HG03045 (cell line): Measurements from ENCODE around the gene IFNGR2.
"Not testable (repeated sequence)": the region's sequence is repeated elsewhere in the genome, so short reads cannot be mapped to it uniquely, and the experiment has no call there.

Source experiments
- ATAC-seq: cut with Tn5 transposase; IDR thresholded peaks from one replicate; pipeline ENCODE4 v1.9.1; 2021; ENCODE audit warnings: mild to moderate bottlenecking, moderate library complexity; ENCODE audit not compliant: unreplicated experiment

The IFNGR2 gene

GRCh38 chr21:33401630-33401992 lies 1.6 kb upstream of the IFNGR2 start:
- no peak for ATAC-seq

DNA sequence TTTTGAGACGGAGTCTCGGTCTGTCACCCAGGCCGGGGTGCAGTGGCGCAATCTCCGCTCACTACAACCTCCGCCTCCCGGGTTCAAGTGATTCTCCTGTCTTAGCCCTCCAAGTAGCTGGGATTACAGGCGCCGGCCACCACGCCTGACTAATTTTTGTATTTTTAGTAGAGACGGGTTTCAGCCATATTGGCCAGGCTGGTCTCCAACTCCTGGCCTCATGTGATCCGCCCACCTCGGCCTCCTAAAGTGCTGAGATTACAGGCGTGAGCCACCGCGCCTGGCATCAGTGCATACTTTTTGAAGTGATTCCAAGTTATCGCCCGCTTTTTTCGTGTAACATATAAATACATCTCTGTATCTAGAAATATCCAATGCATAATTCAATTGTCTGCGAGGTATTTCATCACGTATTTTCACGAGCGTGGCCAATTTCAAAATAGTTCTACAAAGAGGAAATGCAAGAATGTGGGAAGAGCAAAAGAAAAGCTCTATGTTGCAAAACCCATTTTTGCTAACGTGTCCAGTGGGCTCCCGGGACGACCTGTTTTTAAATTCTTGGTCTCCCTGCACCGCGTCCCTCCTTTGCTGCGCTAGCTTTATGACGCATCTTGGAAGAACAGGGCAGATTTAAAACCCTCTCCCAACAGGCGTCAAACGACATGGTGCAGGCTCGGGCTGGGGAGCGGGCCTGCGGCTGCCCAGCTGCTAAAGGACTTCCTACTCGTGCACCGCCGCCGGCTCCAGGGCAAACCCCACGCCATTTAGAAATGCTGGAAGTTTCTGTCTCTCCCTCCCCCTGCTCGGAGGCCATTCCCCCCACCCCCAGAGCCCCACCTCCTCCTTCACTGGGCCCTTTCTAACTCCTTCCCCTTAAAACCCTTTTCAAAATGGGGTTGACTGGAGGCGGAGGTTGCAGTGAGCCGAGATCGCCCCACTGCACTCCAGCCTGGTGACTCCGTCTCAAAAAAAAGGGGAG lies 923 bp upstream of the IFNGR2 start:
- no peak for ATAC-seq

DNA sequence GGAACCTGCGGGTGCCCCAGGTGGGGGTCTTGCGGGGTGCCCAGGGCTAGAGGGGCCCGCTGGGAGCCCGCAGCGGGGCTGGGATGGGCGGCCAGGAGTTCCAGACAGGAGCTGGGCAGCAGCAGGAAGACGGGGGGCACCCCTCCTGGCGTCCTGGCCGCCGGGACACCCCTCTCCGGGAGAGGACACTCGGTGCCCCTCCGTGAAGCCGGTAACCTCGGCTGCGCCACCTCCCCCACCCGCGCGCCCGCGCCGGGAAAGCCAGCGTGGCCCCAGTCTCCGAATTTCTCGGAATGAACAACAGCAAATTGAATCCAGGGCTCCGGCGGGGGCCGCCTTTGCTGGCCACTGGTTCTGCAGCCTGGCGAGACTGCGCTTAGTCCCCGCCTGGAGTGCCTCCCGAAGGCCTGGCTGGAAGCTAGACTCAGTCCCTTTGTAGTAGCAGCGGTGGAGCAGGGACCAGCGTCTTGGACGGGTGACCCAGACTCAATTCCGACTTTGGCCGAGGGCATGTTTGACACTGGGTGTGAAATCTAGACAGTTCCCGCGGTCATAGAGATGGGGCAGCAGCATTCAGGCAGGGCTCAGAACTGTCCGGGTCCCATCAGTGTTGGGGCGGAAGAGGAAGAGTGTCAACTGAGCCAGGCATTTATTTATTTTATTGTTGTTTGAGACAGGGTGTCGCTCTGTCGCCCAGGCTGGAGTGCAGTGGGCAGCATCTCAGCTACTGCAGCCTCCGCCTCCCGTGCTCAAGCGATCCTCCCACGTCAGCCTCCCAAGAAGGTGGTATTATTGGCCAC lies 773 bp downstream of the IFNGR2 start:
- ATAC-seq: peak; percentile 28

DNA sequence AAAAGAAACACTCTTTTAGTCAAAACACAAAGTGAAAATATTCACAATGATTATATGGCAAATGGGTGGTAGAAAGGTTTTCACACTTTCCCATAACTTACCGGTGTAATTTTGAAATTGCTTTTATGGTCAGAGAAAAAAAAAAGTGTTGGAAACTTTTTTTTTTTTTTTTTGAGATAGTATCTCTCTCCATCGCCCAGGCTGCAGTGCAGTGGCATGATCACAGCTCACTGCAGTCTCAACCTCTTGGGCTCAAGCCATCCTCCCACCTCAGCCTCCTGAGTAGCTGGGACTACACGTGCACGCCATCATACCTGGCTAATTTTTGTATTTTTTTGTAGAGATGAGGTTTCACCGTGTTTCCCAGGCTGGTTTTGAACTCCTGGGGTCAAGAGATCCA lies 3.3 kb downstream of the IFNGR2 start:
- ATAC-seq: no peak

DNA sequence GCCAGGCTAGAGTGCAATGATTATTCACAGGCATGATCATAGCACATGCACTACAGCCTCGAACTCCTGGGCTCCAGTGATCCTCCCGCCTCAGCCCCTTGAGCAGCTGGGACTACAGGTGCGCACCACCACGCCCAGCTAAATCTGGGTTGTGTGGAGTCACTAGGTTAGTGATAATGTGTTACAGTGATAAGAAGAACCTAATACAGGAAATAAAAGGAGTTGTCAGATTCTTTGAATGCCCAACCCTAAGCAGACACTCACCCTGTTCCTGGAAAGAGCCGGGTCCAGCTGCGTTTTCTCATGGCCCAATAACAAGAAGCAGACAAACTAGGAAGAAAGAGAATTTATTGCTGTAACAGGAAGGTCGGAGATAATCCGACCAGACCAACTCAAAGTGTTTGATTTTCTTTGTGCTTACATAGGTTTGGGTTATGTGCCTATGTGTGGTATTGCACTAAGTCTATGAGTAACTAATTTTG lies 8.8 kb downstream of the IFNGR2 start:
- ATAC-seq: no peak

DNA sequence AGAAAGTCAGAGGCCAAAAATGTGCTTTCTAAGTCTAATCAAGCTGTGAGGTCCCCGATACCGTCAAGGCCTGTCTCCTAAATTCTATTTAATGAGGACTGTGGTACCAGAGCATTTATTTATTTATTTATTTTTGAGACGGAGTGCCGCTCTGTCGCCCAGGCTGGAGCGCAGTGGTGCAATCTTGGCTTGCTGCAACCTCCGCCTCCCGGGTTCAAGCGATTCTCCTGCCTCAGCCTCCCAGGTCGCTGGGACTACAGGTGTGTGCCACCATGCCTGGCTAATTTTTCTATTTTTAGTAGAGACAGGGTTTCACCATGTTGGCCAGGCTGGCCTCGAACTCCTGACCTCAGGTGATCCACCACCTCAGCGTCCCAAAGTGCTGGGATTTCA lies 9.2 kb downstream of the IFNGR2 start:
- ATAC-seq: not testable (repeated sequence)

DNA sequence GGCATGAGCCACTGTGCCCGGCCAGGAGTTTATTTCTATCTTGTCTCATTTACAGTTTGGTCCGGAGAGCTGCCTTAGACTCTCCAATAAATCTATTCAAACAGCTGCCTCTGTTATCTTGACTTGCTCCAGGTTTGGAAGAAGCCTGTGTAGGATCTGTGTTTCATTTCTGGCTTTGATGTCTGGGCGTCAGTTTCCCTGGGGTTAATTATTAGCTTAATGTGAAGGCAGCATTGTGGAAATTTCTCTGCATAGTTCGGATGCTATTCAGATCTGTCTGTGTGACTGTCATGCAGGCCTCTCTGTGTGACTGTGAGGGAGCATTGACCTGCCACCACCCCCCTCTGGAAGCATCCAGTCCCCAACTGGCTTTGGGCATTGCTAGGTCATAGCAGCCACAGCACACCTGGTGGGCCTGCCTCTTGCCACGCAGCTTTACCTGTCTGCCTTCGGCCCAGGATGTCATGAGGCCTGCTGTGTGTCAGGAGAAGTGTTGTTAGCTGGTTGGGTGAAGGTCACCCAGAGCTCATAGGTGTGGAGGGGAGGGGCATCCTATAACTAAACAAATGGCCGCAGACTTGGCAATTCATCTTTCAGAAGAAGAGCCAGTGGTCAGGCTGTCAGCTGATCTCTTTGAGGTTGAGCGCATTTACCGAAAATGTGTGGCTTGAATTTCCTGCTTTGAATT lies 9.8 kb downstream of the IFNGR2 start:
- ATAC-seq: peak; percentile 48

DNA sequence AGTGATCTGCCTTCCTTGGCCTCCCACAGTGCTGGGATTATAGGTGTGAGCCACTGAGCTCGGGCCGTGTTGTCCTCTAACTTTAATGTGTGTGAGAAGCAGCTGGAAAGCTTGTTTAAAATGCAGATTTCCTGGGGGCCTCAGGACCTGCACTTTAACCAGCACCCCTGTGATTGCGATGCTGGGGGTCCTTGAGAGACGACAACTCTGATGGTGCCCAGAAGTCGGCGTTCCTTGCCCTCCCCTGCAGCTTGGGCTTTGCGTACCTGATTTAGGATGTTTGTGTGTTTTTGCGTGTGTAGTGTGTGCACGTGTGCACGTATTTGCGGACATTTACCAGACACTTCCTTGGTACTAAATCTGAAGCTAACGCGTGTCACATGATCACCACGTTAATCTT lies 10.9 kb downstream of the IFNGR2 start:
- no peak for ATAC-seq

DNA sequence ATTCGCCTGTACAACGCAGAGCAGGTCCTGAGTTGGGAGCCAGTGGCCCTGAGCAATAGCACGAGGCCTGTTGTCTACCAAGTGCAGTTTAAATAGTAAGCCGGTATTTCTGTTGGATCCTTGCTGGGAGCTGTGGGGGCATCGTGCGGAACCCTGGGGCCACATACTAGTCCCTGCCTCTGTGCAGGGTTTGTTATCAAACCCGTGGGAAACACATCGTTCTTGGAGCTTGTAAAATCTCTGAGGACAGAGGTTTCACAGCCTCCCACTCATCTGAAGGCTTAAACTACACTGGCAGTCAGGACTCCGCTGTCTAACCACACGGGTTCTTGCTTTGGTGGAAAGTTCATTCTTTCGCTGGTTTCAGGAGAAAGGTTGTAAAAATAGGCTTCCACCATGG lies 11.7 kb downstream of the IFNGR2 start:
- ATAC-seq: no peak

GRCh38 chr21:33418691-33419090 lies 15.5 kb downstream of the IFNGR2 start:
- ATAC-seq: no peak

- ATAC-seq: no peak
Observed at GRCh38 chr21:33419538-33420123, 16.4 kb downstream of the IFNGR2 start.

DNA sequence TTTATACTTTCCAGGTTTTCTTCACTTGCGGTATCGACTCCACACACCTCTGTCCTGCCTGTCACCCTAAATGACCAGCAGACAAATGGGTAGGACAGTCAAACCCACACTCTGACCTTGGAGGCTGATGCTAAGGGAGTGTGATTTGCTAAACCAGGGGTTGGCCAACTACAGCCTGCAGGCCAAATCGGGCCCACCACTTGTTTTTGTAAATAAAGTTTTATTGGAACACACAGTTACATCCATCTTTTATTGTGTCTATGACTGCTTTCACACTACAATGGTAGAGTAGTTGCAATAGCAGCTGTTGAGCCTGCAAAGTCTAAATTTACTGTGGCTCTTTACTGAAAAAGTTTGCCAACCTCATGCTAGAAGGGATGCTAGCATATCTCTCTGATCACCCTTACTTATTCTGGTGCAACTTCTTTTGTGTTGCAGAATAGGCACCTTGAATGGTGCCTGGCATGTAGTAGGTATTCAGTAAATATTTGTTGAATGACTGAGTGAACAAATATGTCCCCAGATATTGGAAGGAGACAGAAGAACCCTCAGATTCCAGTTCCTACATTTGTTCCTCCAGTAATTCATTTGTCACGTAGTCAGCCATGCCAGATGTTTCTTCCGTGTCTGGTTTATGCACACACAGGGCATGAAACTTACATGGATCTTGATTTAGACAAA lies 18.6 kb downstream of the IFNGR2 start:
- ATAC-seq: no peak

GRCh38 chr21:33424214-33424613 lies 21.0 kb downstream of the IFNGR2 start:
- ATAC-seq: no peak

GRCh38 chr21:33425825-33426224 lies 22.6 kb downstream of the IFNGR2 start:
- ATAC-seq: no peak

DNA sequence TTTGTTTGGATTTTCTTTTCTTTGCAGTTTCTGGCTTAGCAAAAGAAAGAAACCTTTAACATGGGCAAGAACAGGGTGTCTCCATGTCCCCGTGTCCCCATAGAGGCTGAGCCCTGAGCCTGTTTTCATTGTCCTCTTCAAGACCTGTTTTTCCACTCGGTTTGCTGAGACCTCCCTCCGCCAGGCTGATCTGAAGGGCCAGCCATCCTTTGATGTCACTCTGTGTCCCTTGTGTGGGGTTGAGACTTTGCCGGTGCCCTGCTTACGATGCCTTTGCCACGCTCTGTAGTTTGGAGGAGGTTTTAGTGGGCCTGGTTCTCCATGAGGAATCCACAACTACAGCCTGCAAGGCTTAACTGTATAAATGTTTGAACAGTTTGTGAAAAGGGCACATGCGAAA lies 23.8 kb downstream of the IFNGR2 start:
- no peak for ATAC-seq

DNA sequence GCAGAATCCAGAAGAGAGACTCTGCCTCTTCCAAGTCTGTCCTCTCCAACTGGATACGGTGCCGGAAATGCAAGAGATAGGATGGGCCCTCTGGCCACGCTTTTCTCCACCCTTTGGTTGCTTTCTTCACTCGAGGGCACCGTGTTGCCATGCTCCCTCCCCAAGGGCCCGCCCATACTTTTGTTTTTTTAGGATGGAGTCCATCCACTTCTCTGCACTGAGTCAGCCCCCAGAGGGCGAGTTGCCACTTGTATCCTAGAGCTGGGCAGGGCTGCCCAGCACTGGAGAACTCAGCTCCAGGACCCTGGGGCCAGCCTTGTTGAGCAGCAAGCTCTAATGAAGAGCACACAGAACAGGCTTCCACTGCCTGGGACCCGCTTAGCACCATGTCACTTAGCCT lies 25.5 kb downstream of the IFNGR2 start:
- ATAC-seq: no peak

DNA sequence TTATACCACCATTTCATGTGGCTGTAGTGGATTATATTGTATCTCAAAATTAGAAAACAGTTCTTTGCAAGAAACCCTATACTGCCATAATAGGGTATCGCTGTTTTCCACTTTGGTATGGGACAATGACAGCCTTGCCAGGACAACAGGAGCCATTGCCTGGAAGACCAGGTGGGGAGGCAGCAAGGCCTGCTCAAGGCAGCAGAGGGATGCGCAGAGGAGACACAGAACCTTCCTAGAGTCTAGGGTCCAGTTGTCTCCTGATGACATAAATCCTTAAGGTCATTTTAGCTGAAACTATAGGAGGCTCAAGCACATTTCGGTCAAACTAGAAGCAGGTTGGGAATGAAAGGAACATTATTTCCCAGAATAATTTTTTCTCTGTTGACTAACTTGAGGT lies 27.6 kb downstream of the IFNGR2 start:
- ATAC-seq: no peak

GRCh38 chr21:33432496-33432895 lies 29.3 kb downstream of the IFNGR2 start:
- no peak for ATAC-seq

GRCh38 chr21:33433001-33433400 lies 29.8 kb downstream of the IFNGR2 start:
- no peak for ATAC-seq

- ATAC-seq: no peak
Observed at GRCh38 chr21:33433425-33434114, 30.4 kb downstream of the IFNGR2 start.
